HCT116 (cell line): ENCODE results near the gene PLD1.

Experiments
- ATF3 ChIP-seq: IDR thresholded peaks from 2 replicates; pipeline ENCODE4 v1.6.1; 2012
- CEBPB ChIP-seq: IDR thresholded peaks from 2 replicates; pipeline ENCODE4 v1.6.1; 2012; ENCODE audit warnings: low read depth
- POLR2A ChIP-seq: IDR thresholded peaks from 2 replicates; pipeline ENCODE4 v1.7.0; 2011; ENCODE audit warnings: borderline replicate concordance; ENCODE audit not compliant: insufficient read depth, insufficient read length; ENCODE audit errors: extremely low read depth
- POLR2AphosphoS5 ChIP-seq: IDR thresholded peaks from 2 replicates; pipeline ENCODE4 v1.6.1; 2011; ENCODE audit warnings: mild to moderate bottlenecking, low read depth, low read length, moderate library complexity
- TF ChIP-seq, protein P1 (sequence below), 3 experiments: fragments of 200-600 bp in 1 of 3; sonication (generic) in 1 of 3; IDR thresholded peaks in 2 of 3; conservative IDR thresholded peaks in 1 of 3; 2 replicates each; pipeline ENCODE4 v1.5.1; 2012 to 2017; ENCODE audit warnings: low read depth in 2 of 3, low read length in 2 of 3, antibody characterized with exemption in 1 of 3, borderline replicate concordance in 1 of 3, control low read depth in 1 of 3, mild to moderate bottlenecking in 1 of 3, mixed read lengths in 1 of 3, mixed run types in 1 of 3, moderate library complexity in 1 of 3; ENCODE audit not compliant: insufficient read depth in 1 of 3

DNA sequence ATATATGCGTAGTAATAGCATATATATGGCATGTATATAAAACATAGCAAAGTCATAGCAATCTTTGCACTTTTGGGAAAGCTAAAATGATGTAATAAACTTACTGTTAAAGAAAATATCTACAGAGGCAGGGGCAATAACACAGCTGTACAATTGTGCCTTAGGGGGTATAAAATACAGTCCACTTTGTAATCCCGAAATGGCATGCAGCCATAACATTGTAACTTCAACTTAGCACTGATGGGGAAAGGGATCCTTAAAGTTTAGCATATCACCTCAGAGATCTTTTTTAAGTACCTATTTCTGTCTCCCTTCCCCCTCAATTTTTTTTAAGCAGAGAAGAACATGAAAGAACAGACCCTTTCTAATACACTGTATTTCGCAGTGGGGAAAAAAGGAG is 40.8 kb downstream of the PLD1 start:
- TF ChIP-seq, protein P1, sequence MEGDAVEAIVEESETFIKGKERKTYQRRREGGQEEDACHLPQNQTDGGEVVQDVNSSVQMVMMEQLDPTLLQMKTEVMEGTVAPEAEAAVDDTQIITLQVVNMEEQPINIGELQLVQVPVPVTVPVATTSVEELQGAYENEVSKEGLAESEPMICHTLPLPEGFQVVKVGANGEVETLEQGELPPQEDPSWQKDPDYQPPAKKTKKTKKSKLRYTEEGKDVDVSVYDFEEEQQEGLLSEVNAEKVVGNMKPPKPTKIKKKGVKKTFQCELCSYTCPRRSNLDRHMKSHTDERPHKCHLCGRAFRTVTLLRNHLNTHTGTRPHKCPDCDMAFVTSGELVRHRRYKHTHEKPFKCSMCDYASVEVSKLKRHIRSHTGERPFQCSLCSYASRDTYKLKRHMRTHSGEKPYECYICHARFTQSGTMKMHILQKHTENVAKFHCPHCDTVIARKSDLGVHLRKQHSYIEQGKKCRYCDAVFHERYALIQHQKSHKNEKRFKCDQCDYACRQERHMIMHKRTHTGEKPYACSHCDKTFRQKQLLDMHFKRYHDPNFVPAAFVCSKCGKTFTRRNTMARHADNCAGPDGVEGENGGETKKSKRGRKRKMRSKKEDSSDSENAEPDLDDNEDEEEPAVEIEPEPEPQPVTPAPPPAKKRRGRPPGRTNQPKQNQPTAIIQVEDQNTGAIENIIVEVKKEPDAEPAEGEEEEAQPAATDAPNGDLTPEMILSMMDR (IDR thresholded peaks at IDR 0.05 in 2 of 3, conservative IDR thresholded peaks at IDR 0.05 in 1 of 3; ENCODE audit: borderline replicate concordance in 1 of 3, insufficient read depth in 1 of 3, low read depth in 2 of 3, low read length in 2 of 3): no peak
- no peak for TF ChIP-seq CEBPB
- no peak for TF ChIP-seq ATF3
- TF ChIP-seq POLR2A: no peak
- TF ChIP-seq POLR2AphosphoS5: no peak
